A549 (cell line): ENCODE measurements around the gene ABCF3. TPM values are rescaled to one million over a fixed set of nuclear protein-coding genes. Genes with fewer than 3 reads are reported as not detected.

Experiments
- ATAC-seq, 2 experiments: fragments of 200-7000 bp in 1 of 2; fragments of >200 bp in 1 of 2; cut with Nextera tagmentation in 1 of 2; cut with Tn5 transposase in 1 of 2; 3 replicates each; pipeline versions ENCODE4 v1.8.0 to v1.9.1; 2018 to 2020; ENCODE audit warnings: mild to moderate bottlenecking in 1 of 2, moderate library complexity in 1 of 2
- CTCF ChIA-PET: fragments of 300-600 bp; sonication (Branson Sonifier 250); formaldehyde crosslinking; extraction: SDS; loops from one replicate; lab custom pipeline; 2021; ENCODE audit warnings: antibody characterized with exemption, inconsistent platforms; lab: Yijun Ruan, JAX
- POLR2A ChIA-PET: fragments of 350-600 bp; formaldehyde crosslinking; extraction: SDS; loops from one replicate; lab custom pipeline; 2021; ENCODE audit warnings: antibody characterized with exemption, inconsistent platforms; lab: Yijun Ruan, JAX
- DNase-seq, 2 experiments: peaks; one replicate each; pipeline versions ENCODE4 v3.0.0 to v3.0.0-alpha.2; 2011 to 2016; ENCODE audit warnings: low read depth in 1 of 2, low spot score in 1 of 2
- FAIRE-seq: peaks from 2 replicates; lab custom pipeline; 2011; peaks lifted over from hg19 to GRCh38; lab: Jason Lieb, UNC
- H3K27ac ChIP-seq, 2 experiments: fragments of >200 bp; sonication (Bioruptor Twin); formaldehyde crosslinking; 3 replicates each; pipeline ENCODE4 v1.5.1; 2016 to 2017
- H3K4me1 ChIP-seq: fragments of >200 bp; sonication (Bioruptor Twin); formaldehyde crosslinking; 3 replicates; pipeline ENCODE4 v1.6.1; 2016
- H3K4me2 ChIP-seq: fragments of >200 bp; sonication (Bioruptor Twin); formaldehyde crosslinking; 3 replicates; pipeline ENCODE4 v1.6.1; 2016
- H3K4me3 ChIP-seq: fragments of >200 bp; sonication (Bioruptor Twin); formaldehyde crosslinking; 3 replicates; pipeline ENCODE4 v1.5.1; 2016
- H3K9me3 ChIP-seq: fragments of >200 bp; sonication (Bioruptor Twin); formaldehyde crosslinking; 3 replicates; pipeline ENCODE4 v1.6.1; 2016
- BHLHE40 ChIP-seq: IDR thresholded peaks from 2 replicates; pipeline ENCODE4 v1.6.1; 2012; ENCODE audit warnings: low read depth, low read length, inconsistent platforms
- CBX2 ChIP-seq: fragments of 200-600 bp; sonication (generic); IDR thresholded peaks from 2 replicates; pipeline ENCODE4 v1.6.1; 2016; ENCODE audit warnings: low read depth, mild to moderate bottlenecking, borderline replicate concordance
- CEBPB ChIP-seq, 2 experiments: fragments of >200 bp in 1 of 2; sonication (Bioruptor Twin) in 1 of 2; formaldehyde crosslinking in 1 of 2; IDR thresholded peaks; 2 replicates each; pipeline ENCODE4 v1.6.1; 2012 to 2016
- CTCF ChIP-seq: fragments of >200 bp; sonication (Bioruptor Twin); formaldehyde crosslinking; IDR thresholded peaks from 3 replicates; pipeline ENCODE4 v1.5.1; 2016
- E2F6 ChIP-seq: IDR thresholded peaks from 2 replicates; pipeline ENCODE4 v1.6.1; 2012; ENCODE audit warnings: low read depth, borderline replicate concordance
- EHF ChIP-seq: fragments of 250-450 bp; sonication (Bioruptor Pico); IDR thresholded peaks from 2 replicates; pipeline ENCODE4 v1.5.0; 2020; ENCODE audit warnings: mild to moderate bottlenecking
- EHMT2 ChIP-seq: fragments of 200-600 bp; sonication (generic); IDR thresholded peaks from 2 replicates; pipeline ENCODE4 v1.6.1; 2016; ENCODE audit warnings: antibody characterized with exemption, low read depth, mild to moderate bottlenecking, moderate library complexity
- ESRRA ChIP-seq: fragments of 150-350 bp; IDR thresholded peaks from 2 replicates; pipeline ENCODE4 v1.6.1; 2014; ENCODE audit warnings: mild to moderate bottlenecking, low read length, borderline replicate concordance
- FOSB ChIP-seq: fragments of 250-450 bp; sonication (Bioruptor Pico); IDR thresholded peaks from 2 replicates; pipeline ENCODE4 v1.5.0; 2020; ENCODE audit warnings: mild to moderate bottlenecking, moderate library complexity
- FOSL2 ChIP-seq, 2 experiments: fragments of 450-650 bp in 1 of 2; fragments of >200 bp in 1 of 2; sonication (Bioruptor Twin) in 1 of 2; formaldehyde crosslinking; IDR thresholded peaks; 2 replicates each; pipeline versions ENCODE4 v1.5.0 to v1.6.1; 2016 to 2020; ENCODE audit warnings: mild to moderate bottlenecking in 1 of 2, moderate library complexity in 1 of 2
- FOXS1 ChIP-seq: fragments of 250-450 bp; sonication (Bioruptor Pico); IDR thresholded peaks from 2 replicates; pipeline ENCODE4 v1.5.0; 2020; ENCODE audit warnings: mild to moderate bottlenecking, moderate library complexity
- HES2 ChIP-seq: fragments of >200 bp; sonication (Bioruptor Twin); formaldehyde crosslinking; IDR thresholded peaks from 2 replicates; pipeline ENCODE4 v1.6.1; 2016
- HEYL ChIP-seq: fragments of 250-450 bp; sonication (Bioruptor Pico); IDR thresholded peaks from 2 replicates; pipeline ENCODE4 v1.8.0; 2021; ENCODE audit warnings: mild to moderate bottlenecking, moderate library complexity
- HMGXB4 ChIP-seq: fragments of 250-450 bp; sonication (Bioruptor Pico); IDR thresholded peaks from 2 replicates; pipeline ENCODE4 v1.5.0; 2021; ENCODE audit warnings: mild to moderate bottlenecking, moderate library complexity, borderline replicate concordance
- HOXB5 ChIP-seq: fragments of 250-450 bp; sonication (Bioruptor Pico); IDR thresholded peaks from 2 replicates; pipeline ENCODE4 v1.5.0; 2020; ENCODE audit warnings: mild to moderate bottlenecking, moderate library complexity
- KDM5A ChIP-seq: fragments of 200-600 bp; sonication (generic); IDR thresholded peaks from 2 replicates; pipeline ENCODE4 v1.6.1; 2016; ENCODE audit warnings: antibody characterized with exemption, mild to moderate bottlenecking
- MAFK ChIP-seq: fragments of 450-650 bp; IDR thresholded peaks from 2 replicates; pipeline ENCODE4 v1.6.1; 2014; ENCODE audit not compliant: partially characterized antibody
- MAX ChIP-seq: IDR thresholded peaks from 2 replicates; pipeline ENCODE4 v1.6.1; 2012
- MAZ ChIP-seq: fragments of 150-350 bp; IDR thresholded peaks from 2 replicates; pipeline ENCODE4 v1.6.1; 2014; ENCODE audit warnings: antibody characterized with exemption, low read depth, low read length, borderline replicate concordance
- NR3C1 ChIP-seq: fragments of >200 bp; sonication (Bioruptor Twin); formaldehyde crosslinking; IDR thresholded peaks from 3 replicates; pipeline ENCODE4 v1.6.1; 2017
- PBX3 ChIP-seq: IDR thresholded peaks from 2 replicates; pipeline ENCODE4 v1.6.1; 2012
- PHF8 ChIP-seq: fragments of 200-600 bp; sonication (generic); IDR thresholded peaks from 2 replicates; pipeline ENCODE4 v1.6.1; 2016; ENCODE audit warnings: low read depth, mild to moderate bottlenecking, antibody characterized with exemption, moderate library complexity, borderline replicate concordance
- POLR2A ChIP-seq: IDR thresholded peaks from 2 replicates; pipeline ENCODE4 v1.6.1; 2012; ENCODE audit warnings: mild to moderate bottlenecking, low read length
- POLR2AphosphoS2 ChIP-seq: conservative IDR thresholded peaks from 2 replicates; pipeline ENCODE4 v1.6.1; 2012; ENCODE audit warnings: low read length, improper control_type of control experiment, inconsistent platforms
- RAD21 ChIP-seq, 2 experiments: fragments of >200 bp in 1 of 2; sonication (Bioruptor Twin) in 1 of 2; formaldehyde crosslinking in 1 of 2; IDR thresholded peaks in 1 of 2; conservative IDR thresholded peaks in 1 of 2; 2 replicates in 1 of 2; 3 replicates in 1 of 2; pipeline ENCODE4 v1.6.1; 2012 to 2018; ENCODE audit warnings: inconsistent platforms in 1 of 2
- RARB ChIP-seq: fragments of 250-450 bp; sonication (Bioruptor Pico); IDR thresholded peaks from 2 replicates; pipeline ENCODE4 v1.8.0; 2021; ENCODE audit warnings: mild to moderate bottlenecking, moderate library complexity
- RCOR1 ChIP-seq: fragments of 150-350 bp; IDR thresholded peaks from 2 replicates; pipeline ENCODE4 v1.6.1; 2014; ENCODE audit warnings: antibody characterized with exemption, low read length, low read depth
- REST ChIP-seq: fragments of 200-600 bp; sonication (generic); IDR thresholded peaks from 2 replicates; pipeline ENCODE4 v1.6.1; 2016; ENCODE audit warnings: antibody characterized with exemption, mild to moderate bottlenecking, moderate library complexity
- SMC3 ChIP-seq: fragments of >200 bp; sonication (Bioruptor Twin); formaldehyde crosslinking; IDR thresholded peaks from 3 replicates; pipeline ENCODE4 v1.6.1; 2018; ENCODE audit warnings: inconsistent platforms
- SREBF2 ChIP-seq: fragments of 450-650 bp; IDR thresholded peaks from 2 replicates; pipeline ENCODE4 v1.6.1; 2014; ENCODE audit warnings: mild to moderate bottlenecking, moderate library complexity
- ZC3H11A ChIP-seq: fragments of 450-650 bp; IDR thresholded peaks from 2 replicates; pipeline ENCODE4 v1.6.1; 2014; ENCODE audit warnings: antibody characterized with exemption, mild to moderate bottlenecking
- WGBS: methylation state at CpG from one replicate; pipeline ENCODE4 v1.1.6; 2017; ENCODE audit errors: missing lambda C conversion rate; 5-methylcytosine and 5-hydroxymethylcytosine counted together
- polyA plus RNA-seq, 4 experiments: library from polyadenylated mRNA; depleted of rRNA in 3 of 4; stranded (reverse); fragments of >200 nt; fragmentation: RNase III in 1 of 4; extraction: RNeasy Plus Mini Kit Qiagen cat#74134 plus additional on column Dnase treatment in 1 of 4; gene quantifications; 2 replicates in 3 of 4; 3 replicates in 1 of 4; pipeline ENCODE4 v1.2.3, GENCODE V29; 2011 to 2017

ABCF3 gene
- polyA plus RNA-seq, 2 of the 4 experiments (the other 2 are of a cell fraction): 35.3 to 46.6 TPM

GRCh38 chr3:184185461-184186183 lies 377 bp upstream of the ABCF3 start:
- DNase-seq (peak; percentile 87 to 98), FAIRE-seq (no peak), ATAC-seq (peak; percentile 87 to 95)
- H3K9me3 ChIP-seq: no peaks in the 10 kb centered on the region
- H3K4me1 ChIP-seq: peaks cover 12% of the 10 kb centered on the region; the same call in 2 of the 3 replicates
- H3K4me2 ChIP-seq: peak overlapping the region; percentile 86
- CTCF ChIA-PET: interaction anchor here (1.3 kb wide), 1 partner anchor 9 kb away, joined by 3 read pairs; no protein-coding TSS in a partner anchor
- H3K4me3 ChIP-seq: peak overlapping the region; percentile 88
- POLR2A ChIA-PET: interaction anchor here (0.5 to 1.4 kb wide), 6 partner anchors 9 to 170 kb away, joined by 3 to 14 read pairs (median 4); partner anchors contain the start of genes AP2M1 and DVL3
- H3K27ac ChIP-seq: peak overlapping the region; percentile 86 to 96
- WGBS: 13% methylated on average over 14 of the region's 55 CpGs
- peak; percentile 75; the same call in 1 of the 2 replicates for TF ChIP-seq HOXB5 (CRISPR knock-in tag)
- TF ChIP-seq POLR2AphosphoS2: 0 out of 2 replicates have a peak, but pooled peaks have one; percentile 34
- no peak for TF ChIP-seq CEBPB (IDR thresholded peaks at IDR 0.05)
- TF ChIP-seq MAX: peak; percentile 91
- no peak for TF ChIP-seq EHMT2
- TF ChIP-seq CBX2: no peak
- no peak for TF ChIP-seq FOSB
- no peak for TF ChIP-seq KDM5A
- TF ChIP-seq MAZ: no peak
- no peak for TF ChIP-seq RAD21 (conservative IDR thresholded peaks at IDR 0.05 in 1 of 2, IDR thresholded peaks at IDR 0.05 in 1 of 2)
- no peak for TF ChIP-seq RARB (CRISPR knock-in tag)
- peak; percentile 70 for TF ChIP-seq POLR2A
- TF ChIP-seq FOSL2 (IDR thresholded peaks at IDR 0.05): no peak
- 0 out of 2 replicates have a peak, but pooled peaks have one; percentile 26 for TF ChIP-seq FOSL2 (CRISPR knock-in tag; IDR thresholded peaks at IDR 0.05)
- no peak for TF ChIP-seq SMC3
- peak; percentile 86 for TF ChIP-seq E2F6
- no peak for TF ChIP-seq PHF8
- TF ChIP-seq HEYL (CRISPR knock-in tag): no peak
- peak; percentile 55 for TF ChIP-seq MAFK
- no peak for TF ChIP-seq FOXS1 (CRISPR knock-in tag)
- TF ChIP-seq RCOR1: no peak
- TF ChIP-seq HES2: no peak
- TF ChIP-seq NR3C1: no peak
- no peak for TF ChIP-seq SREBF2
- no peak for TF ChIP-seq HMGXB4 (CRISPR knock-in tag)
- TF ChIP-seq BHLHE40: no peak
- no peak for TF ChIP-seq REST
- no peak for TF ChIP-seq ESRRA
- no peak for TF ChIP-seq ZC3H11A
- no peak for TF ChIP-seq CTCF
- no peak for TF ChIP-seq EHF (CRISPR knock-in tag)
- no peak; the same call in 1 of the 2 replicates for TF ChIP-seq PBX3
